Neural progenitor cell (in vitro differentiated cells): ENCODE results near the gene DNAAF5.

Source experiments
- EZH2phosphoT487 ChIP-seq: fragments of 200-600 bp; sonication (generic); IDR thresholded peaks from 2 replicates; pipeline ENCODE4 v1.6.1; 2017; ENCODE audit warnings: antibody characterized with exemption
- TF ChIP-seq, protein P1 (sequence below): fragments of 200-600 bp; sonication (generic); IDR thresholded peaks from 2 replicates; pipeline ENCODE4 v1.5.1; 2017; ENCODE audit warnings: antibody characterized with exemption, mild to moderate bottlenecking

DNA sequence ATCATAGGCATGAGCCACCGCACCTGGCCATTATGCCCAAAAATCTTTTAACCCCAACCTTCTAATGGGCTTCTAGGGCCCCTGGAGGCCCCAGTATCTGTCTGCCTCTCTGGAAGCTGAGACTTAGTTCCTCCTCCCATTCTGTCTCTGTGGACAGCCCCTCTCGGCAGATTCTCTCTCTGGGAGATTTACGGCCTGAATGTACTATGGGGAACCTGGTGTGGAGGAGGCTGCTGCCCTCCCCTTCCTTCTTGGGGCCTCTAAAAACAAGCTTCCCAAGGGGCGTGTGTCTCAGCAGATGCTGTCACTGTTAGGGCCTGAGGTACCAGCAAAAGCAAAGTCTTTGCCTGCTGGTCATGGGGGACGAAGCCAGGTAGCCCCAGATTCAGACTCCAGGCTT, 36.4 kb downstream of the DNAAF5 start:
- TF ChIP-seq, protein P1, sequence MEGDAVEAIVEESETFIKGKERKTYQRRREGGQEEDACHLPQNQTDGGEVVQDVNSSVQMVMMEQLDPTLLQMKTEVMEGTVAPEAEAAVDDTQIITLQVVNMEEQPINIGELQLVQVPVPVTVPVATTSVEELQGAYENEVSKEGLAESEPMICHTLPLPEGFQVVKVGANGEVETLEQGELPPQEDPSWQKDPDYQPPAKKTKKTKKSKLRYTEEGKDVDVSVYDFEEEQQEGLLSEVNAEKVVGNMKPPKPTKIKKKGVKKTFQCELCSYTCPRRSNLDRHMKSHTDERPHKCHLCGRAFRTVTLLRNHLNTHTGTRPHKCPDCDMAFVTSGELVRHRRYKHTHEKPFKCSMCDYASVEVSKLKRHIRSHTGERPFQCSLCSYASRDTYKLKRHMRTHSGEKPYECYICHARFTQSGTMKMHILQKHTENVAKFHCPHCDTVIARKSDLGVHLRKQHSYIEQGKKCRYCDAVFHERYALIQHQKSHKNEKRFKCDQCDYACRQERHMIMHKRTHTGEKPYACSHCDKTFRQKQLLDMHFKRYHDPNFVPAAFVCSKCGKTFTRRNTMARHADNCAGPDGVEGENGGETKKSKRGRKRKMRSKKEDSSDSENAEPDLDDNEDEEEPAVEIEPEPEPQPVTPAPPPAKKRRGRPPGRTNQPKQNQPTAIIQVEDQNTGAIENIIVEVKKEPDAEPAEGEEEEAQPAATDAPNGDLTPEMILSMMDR, result no peak
- no peak for TF ChIP-seq EZH2phosphoT487
